ENCODE data around the gene PADI1. TPM values are rescaled to one million over a fixed set of nuclear protein-coding genes. Genes with fewer than 3 reads are reported as not detected.

PADI1 gene
- total and polyA plus RNA-seq, 7 donors = not detected

DNA sequence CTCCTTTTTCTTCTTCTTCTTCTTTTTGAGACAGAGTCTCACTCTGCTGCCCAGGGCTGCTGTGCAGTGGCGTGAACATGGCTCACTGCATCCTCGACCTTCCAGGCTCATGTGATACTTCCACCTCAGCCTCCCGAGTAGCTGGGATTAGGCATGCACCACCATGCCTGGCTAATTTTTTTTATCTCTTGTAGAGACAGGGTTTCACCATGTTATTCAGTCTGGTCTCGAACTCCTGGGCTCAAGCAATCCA lies 13.0 kb upstream of the PADI1 start:
- TF ChIP-seq, protein P1, sequence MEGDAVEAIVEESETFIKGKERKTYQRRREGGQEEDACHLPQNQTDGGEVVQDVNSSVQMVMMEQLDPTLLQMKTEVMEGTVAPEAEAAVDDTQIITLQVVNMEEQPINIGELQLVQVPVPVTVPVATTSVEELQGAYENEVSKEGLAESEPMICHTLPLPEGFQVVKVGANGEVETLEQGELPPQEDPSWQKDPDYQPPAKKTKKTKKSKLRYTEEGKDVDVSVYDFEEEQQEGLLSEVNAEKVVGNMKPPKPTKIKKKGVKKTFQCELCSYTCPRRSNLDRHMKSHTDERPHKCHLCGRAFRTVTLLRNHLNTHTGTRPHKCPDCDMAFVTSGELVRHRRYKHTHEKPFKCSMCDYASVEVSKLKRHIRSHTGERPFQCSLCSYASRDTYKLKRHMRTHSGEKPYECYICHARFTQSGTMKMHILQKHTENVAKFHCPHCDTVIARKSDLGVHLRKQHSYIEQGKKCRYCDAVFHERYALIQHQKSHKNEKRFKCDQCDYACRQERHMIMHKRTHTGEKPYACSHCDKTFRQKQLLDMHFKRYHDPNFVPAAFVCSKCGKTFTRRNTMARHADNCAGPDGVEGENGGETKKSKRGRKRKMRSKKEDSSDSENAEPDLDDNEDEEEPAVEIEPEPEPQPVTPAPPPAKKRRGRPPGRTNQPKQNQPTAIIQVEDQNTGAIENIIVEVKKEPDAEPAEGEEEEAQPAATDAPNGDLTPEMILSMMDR (IDR thresholded peaks at IDR 0.05) = no peak
- WGBS, 3 donors = 54 to 64% (median 59%) methylated on average over 4 of the region's 4 CpGs
- intact Hi-C loops (cut with DNase I) = no loop called here
- no peaks in the 10 kb centered on the region for H3K36me3 ChIP-seq (ENCODE audit: insufficient read depth in 1 of 2, low read depth in 1 of 2)
- no peak overlapping the region for H3K4me3 ChIP-seq
- peaks cover 0 to 3% (median 2%) of the 10 kb centered on the region in 3 donors for H3K27me3 ChIP-seq (ENCODE audit: insufficient read depth in 3 of 3, low read length in 2 of 3)
- DNase-seq = no peak
- no peak for ATAC-seq
- no peak overlapping the region for H3K27ac ChIP-seq
- no peaks in the 10 kb centered on the region for H3K4me1 ChIP-seq
- H3K9me3 ChIP-seq = no peaks in the 10 kb centered on the region

DNA sequence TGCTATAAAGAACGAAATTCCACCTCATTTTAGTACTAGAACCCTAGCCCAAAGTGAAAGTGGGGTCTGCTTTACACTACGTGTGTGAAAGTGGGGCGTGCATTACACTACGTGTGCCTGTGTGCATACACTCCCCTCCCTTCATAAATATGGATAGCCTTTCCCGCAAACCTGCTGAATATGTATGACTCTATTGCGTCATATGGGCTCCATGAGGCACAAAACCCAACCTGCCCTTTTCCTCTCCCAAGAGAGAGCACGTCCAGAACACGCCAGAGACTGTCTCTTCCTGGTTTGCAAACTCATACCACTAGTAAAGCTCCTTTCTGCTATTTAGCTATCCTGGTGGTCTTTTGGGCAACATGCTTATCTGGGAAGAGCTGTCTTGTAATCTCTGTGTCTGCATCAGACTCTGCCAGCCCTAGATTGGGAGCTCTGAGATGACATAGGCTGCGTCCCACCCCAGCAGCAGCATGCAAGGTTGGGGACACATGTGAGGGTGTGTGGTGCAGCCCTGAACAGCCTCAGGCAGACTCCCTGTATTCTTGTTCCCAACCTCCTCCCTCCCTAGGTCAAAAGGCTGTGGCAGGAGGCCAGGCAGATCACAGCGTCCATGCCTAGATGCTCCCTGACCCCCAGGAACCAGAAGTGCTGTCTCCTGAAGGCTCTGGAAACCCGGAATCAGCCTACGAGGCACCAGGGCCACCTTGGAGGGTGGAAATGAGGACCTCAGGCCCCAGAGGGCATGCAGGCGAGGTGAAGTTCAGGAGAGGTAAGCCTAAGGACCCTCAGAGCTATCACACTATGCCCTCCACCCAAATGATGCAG lies 12.3 kb upstream of the PADI1 start:
- TF ChIP-seq, protein P1 (IDR thresholded peaks at IDR 0.05) = no peak
- no peak for DNase-seq
- H3K27me3 ChIP-seq (ENCODE audit: insufficient read depth in 3 of 3, low read length in 2 of 3) = peaks cover 0 to 4% (median 2%) of the 10 kb centered on the region in 3 donors
- H3K27ac ChIP-seq = no peak overlapping the region
- no peak overlapping the region for H3K4me3 ChIP-seq
- ATAC-seq = no peak
- no peaks in the 10 kb centered on the region for H3K36me3 ChIP-seq (ENCODE audit: insufficient read depth in 1 of 2, low read depth in 1 of 2)
- 73 to 77% (median 75%) methylated on average over 13 of the region's 13 CpGs for WGBS, 3 donors
- H3K9me3 ChIP-seq = no peaks in the 10 kb centered on the region
- no peaks in the 10 kb centered on the region for H3K4me1 ChIP-seq
- intact Hi-C loops (cut with DNase I) = no loop called here

DNA sequence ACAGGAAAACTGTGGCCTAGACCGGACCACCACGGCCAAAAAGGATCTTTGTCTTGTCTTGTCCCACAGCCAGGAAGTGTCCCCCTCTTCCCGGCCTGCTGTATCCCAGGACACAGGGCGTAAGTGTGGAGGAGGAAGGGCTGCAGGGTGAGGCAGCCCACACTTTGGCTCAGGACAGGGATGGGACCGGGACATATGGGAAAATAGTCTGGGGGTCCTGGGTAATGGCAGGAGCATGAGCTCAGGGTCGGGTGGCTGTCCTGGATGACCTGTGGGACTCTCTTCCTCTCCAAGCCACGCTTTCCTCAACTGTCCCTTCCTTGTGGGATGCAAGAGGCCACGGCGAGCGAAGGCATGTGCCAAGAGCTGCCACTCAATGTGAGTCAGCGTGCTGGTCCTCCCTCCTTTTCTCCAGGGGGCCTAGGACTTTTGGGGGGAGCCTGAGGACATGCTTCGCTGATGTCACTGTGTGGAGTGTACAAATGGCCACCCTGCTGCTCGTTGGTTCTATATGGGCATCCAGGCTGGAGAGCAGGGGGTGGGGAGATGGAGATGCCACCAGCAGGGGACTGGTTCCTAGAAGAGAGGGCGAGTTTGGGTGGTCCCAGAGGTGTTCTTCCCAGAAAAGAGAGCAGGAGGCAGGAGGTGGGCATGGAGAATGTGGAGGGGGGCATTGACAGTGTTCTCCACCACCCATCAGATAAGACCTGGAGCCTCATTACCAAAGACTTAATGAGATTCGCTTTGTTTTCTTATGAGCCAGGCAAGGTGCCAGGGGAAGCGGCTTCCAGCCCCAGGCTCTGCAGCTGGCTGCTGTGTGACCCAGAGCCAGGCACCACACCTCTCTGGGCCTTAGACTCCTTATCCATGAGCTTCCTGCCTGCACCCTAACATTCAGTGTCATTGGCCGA lies 11.5 kb upstream of the PADI1 start:
- TF ChIP-seq, protein P1 (IDR thresholded peaks at IDR 0.05) = no peak
- Histone ChIP-seq H3K27me3 (ENCODE audit: insufficient read depth in 3 of 3, low read length in 2 of 3) (peaks cover 0 to 6% (median 2%) of the 10 kb centered on the region in 3 donors), H3K4me1 (no peaks in the 10 kb centered on the region), H3K36me3 (ENCODE audit: insufficient read depth in 1 of 2, low read depth in 1 of 2) (no peaks in the 10 kb centered on the region), H3K9me3 (no peaks in the 10 kb centered on the region), H3K4me3 (no peak overlapping the region), H3K27ac (no peak overlapping the region)
- intact Hi-C loops (cut with DNase I) = no loop called here
- WGBS, 3 donors = 76 to 79% (median 77%) methylated on average over 13 to 17 of the region's 17 CpGs
- no peak for ATAC-seq
- no peak for DNase-seq

DNA sequence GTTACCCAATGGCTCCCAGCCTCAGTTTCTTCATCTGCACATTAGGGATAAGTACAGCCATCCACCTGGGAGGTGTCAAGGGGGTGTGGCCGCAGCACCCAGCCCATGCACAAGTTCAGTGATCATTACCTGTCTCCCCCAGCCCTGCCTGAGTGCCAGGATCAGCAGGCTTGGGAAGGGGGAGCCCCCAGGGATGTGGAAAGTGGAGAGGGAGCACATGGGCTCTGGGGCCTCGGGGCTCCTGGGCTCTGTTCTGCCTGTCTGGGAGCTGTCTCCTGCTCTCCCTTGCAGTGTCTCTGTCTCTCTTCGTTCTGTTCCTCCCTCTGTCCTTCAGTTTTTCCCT lies 10.8 kb upstream of the PADI1 start:
- Histone ChIP-seq H3K27ac (no peak overlapping the region), H3K4me3 (no peak overlapping the region)
- ATAC-seq = no peak

More for the DNA sequence above, 10.8 kb upstream of the PADI1 start:
- no peaks in the 10 kb centered on the region for H3K4me1 ChIP-seq
- DNase-seq = no peak
- no peaks in the 10 kb centered on the region for H3K36me3 ChIP-seq (ENCODE audit: insufficient read depth in 1 of 2, low read depth in 1 of 2)
- 56 to 79% (median 73%) methylated on average over 3 of the region's 3 CpGs for WGBS, 3 donors
- H3K27me3 ChIP-seq (ENCODE audit: insufficient read depth in 3 of 3, low read length in 2 of 3) = peaks cover 0 to 6% (median 2%) of the 10 kb centered on the region in 3 donors
- H3K9me3 ChIP-seq = no peaks in the 10 kb centered on the region
- intact Hi-C loops (cut with DNase I) = no loop called here
- TF ChIP-seq, protein P1 (IDR thresholded peaks at IDR 0.05) = no peak
